ENCODE results near the gene TRPM3.
"Not testable (repeated sequence)": the region's sequence is repeated elsewhere in the genome, so short reads cannot be mapped to it uniquely, and the experiment has no call there.

GRCh38 chr9:70966380-70966779, 155.0 kb downstream of the TRPM3 start:
- not testable (repeated sequence) for TF ChIP-seq POLR2A, CTCF (IDR thresholded peaks at IDR 0.05)

Measured in adrenal gland (tissue), 5 donors.